Activated CD4-positive, alpha-beta T cell treated with anti-CD3 and anti-CD28 coated beads, Interleukin-10, Interleukin-2, amounts not matched to agents 100 ng/mL and 50 ng/mL, durations not matched to agents 16 hours and 8 hours (primary cell): ENCODE data around the gene SLC16A12.
"Not testable (repeated sequence)": the region's sequence is repeated elsewhere in the genome, so short reads cannot be mapped to it uniquely, and the experiment has no call there.

ENCODE experiments used
- DNase-seq: peaks from one replicate; pipeline ENCODE4 v3.0.0-alpha.2; 2020

SLC16A12 gene

DNA sequence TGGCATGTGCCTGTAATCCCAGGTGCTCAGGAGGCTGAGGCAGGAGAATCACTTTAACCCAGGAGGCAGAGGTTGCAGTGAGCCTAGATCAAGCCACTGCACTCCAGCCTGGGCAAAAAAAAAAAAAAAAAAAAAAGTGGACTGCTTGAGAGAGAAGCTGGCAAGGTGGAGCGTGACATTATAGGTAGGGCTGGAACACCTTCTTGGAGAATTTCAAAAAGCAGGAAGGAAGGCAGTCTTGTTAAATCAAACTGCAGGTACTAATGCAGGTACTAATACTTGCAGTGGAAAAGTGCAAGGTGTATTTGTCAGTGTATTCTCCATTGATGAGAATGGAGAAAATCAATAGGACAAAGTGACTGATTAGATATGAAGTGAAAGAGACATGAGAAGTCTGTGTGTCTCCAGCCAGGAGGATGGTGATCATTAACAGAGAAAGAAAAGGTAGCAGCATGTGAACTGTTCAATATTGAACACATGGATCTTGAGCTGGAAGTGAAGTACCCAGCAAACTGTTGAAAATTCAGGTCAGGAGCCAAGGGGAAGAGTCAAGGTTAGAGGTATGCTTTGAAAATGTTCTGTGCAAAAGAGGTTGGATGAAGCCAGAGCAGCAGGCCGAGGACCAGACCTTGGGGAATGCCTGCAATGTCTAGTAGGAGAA, 12.6 kb upstream of the SLC16A12 start:
- no peak for DNase-seq

DNA sequence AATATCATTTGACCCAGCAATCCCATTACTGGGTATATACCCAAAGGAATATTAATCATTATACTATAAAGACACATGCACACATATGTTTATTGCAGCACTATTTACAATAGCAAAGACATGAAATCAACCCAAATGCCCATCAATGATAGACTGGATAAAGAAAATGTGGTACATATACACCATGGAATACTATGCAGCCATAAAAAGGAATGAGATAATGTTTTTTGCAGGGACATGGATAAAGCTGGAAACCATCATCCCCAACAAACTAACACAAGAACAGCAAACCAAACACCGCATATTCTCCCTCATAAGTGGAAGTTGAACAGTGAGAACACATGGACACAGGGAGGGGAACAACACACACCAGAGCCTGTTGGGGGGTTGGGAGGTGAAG, 11.3 kb upstream of the SLC16A12 start:
- DNase-seq: not testable (repeated sequence)

DNA sequence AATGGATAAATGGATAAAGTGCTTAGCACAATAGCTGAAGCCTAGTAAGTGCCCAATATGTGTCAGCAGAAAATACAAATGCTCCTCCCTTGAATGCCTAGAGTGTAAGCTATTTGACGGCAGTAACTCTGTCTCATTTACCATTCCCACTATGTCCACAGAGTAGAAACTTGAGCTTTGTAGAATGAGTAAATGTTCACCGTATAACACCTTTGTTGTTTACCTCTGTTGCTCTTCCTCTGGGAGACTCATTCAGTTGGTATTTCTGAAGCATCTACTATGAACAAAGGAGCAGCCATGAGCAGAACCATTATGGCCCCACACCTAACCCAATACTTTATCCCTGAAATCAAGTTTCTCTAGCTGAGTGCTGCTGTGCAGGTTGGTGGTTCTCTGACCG, 8.4 kb upstream of the SLC16A12 start:
- DNase-seq: no peak

DNA sequence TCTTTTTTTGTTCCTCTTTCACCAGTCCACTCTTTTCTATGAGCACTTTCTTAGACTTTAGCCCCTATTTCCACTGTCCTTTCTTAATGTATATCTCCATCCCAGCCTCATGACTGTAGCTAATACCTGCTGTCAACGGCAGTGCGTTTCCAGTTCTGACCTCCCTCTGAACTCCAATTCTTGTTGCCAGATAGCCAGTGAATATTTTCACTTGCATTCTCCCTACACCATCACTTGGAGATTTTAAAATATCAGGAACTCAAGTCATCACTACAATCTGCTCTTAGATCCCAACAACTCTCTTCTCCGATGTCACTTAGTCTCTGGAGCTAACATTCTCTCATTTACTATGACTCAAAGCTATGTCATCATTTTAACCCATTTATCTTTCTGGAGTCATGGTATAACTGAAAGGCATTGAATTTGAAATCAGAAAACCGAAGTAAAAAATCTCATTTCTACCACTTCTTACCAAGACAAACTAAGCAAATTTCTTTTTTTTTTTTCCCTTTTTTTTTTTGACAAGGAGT, 5.1 kb upstream of the SLC16A12 start:
- DNase-seq: no peak

DNA sequence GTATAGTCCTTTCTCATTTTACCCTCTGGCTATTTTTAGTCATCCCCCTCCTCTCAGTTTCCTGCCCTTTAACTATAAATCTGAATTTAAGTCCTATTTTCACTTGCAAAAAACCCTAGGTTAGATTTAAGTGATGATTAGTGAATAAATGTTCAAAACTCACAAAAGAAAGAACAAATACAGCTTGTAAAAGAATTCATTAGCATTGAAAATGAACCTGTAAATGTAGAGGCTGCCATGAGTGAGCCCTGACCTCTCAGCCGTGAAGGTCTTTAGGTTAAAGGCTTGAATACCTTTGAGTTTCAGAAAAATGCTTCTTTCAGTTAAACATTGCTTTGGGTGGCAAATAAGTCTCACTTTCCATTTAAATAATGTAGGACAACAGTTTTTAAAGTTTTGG, 2.0 kb upstream of the SLC16A12 start:
- DNase-seq: no peak

DNA sequence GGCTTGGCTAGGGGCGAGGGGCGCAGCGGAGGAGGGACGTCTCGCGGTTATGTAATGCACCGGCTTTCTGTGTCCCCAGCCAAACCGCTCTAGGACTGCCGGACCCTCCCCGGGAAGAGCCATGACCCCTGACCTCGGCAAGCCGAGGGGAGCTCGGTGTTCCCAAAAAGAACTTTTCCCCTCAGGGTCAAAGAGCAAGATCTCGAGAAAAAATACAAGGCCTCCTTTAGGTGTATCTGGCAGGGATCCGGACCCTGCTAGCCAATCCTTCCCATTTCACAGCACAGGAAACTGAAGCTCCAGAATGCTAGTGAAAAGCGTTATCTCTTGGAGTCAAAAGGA, 590 bp upstream of the SLC16A12 start:
- DNase-seq: no peak

DNA sequence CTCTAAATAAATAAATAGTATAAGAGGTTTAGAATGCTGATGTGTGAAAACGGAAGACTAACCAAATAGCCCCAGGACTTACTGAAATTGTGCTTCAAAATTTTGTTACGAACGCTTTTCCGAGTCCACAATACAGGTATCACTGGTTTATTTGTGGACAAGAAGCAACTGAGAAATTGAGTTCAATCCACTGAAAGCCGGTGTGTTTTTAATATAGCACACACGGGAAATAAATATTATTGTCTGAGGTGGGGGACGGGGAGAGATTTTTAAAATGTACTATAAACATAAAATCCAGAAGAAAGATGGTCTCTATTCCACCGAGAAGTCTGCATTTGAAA, 598 bp downstream of the SLC16A12 start:
- DNase-seq: no peak

DNA sequence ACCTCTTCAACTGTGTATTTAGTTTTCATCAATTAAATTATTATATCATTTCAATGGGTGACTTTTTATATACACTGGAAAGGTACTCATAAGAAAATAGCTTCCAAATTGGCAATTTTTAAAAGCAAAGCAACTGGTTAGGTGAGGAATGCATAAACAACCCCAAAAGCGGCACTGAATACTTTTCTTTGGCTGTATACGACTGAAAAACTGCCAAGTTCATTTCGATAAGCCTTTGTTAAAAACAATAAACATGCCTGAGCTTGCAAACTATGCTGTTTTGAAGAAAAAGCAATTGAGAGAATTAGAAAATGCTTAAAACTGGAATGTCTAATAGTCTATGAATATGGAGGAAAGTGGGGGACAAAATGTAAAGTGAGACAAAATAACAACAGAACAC, 2.9 kb downstream of the SLC16A12 start:
- DNase-seq: no peak

DNA sequence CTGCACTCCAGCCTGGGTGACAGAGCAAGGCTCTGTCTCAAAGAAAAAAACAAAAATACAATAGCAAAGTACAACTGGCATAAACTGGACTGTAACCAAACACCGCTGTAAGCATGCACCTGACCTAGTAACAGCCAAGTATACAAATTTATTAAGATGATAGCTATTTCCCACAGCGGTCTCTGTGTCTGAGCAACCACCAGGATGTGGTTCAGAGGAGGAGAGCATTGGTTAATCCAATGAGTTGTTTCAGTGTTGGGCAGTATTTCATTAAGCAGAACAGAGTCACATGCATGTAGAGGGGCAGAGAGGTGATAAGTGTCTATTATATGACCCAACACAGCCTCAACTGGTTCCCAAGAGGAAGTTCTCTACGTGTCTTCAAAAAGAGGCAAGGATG, 4.0 kb downstream of the SLC16A12 start:
- no peak for DNase-seq

DNA sequence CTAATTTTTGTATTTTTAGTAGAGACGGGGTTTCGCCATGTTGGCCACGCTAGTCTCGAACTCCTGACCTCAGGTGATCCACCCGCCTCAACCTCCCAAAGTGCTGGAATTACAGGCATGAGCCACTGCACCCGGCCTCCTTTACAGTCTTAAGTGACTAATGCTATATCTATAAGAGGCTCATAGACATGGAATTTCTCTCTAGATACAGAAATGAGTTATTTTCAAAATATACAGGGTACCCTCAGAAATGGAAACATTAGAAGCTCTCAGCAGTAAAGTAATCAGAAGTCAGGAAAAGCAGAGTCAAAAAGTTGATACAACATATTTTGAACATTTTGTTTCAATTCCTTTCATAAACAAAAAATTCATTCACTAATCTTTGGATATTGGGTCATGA, 5.7 kb downstream of the SLC16A12 start:
- not testable (repeated sequence) for DNase-seq

DNA sequence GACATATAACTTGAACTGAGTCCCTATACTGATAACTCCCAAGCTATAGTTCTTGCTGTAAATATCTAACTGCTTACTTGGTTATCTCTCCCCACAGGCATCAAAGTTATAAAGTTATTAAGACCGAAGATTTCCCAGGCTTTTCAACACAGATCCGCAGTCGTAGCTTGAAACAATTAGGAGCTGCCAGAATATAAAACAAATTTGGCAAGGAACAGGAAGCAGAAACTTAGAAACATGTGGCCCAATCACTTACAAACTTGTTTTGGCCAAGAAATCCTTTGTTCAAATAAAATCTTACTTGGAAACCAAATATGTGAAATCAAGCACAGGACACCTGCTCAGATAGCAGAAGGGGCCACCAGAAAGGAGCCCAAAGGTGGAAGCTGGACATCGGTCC, 9.0 kb downstream of the SLC16A12 start:
- no peak for DNase-seq

DNA sequence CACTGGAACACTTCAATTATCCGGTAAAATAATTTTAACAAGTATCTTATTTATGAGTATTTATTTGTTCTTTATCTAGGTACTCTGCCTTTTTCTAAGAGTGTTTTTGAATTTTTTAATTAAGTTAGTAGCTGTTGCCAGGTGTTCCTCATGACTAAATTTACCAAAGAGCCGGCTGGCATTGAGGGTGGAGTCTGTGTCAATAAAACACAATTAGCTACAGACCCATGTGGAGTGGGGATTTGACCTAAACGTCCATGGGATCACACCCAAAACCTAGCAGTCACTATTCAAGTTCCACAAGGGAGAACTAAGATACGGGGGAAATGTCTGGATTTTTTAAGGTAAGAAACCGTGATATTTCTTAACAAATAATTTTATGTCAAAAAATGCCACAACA, 9.8 kb downstream of the SLC16A12 start:
- no peak for DNase-seq

DNA sequence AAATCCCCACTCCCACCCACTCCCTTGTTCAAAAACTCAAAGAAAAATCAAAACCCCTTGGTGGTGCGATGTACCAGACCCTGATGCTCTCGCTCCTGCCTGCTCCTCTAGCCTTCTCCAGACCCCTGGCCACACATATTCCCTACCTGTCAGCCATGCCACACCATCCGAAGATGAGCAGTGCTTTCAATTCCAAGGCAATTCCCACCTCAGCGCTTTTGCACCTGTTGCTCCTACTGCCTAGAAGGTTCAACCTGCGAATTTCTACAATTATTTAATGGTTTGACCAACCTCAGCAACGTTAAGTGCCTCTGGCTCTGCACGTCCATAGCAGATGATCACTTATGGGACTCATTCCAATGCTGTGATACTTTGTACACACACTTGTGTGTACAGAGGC, 11.1 kb downstream of the SLC16A12 start:
- no peak for DNase-seq

DNA sequence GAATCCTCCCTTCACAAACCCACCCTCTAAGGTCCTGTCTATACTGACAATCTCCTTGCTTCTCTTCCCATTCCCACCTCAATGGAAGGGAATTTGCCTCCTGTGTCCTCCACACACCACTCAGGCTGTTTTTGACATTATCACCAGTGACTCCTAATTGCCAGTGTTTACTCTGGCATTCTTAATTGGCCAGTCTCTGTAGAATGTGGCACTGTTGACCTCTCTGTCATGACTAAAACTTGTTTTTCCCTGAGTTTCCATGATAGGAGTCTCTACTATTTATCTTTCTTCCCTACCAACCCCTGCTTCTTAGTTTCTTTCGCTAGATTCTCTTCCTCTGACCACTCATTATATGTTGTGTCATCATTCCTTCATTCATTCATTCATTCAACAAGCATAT, 12.1 kb downstream of the SLC16A12 start:
- no peak for DNase-seq

DNA sequence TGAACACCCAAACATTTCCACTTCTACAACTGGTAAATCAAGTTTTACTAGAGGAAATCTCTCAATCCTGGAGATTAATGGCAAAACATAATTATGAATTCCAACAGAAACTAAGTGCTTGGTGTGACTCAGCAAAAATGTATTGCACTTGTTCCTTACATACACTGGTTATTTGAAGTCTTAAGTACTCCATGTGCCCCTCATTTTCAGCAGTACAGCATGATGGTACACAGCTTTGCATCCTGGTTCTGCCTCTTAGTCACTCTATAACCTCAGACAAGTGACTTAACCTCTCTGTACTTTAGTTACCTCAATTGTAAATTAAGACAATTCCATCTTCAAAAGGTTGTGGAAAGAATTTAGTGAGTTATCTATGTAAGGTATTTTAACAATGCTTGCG, 12.9 kb downstream of the SLC16A12 start:
- no peak for DNase-seq

DNA sequence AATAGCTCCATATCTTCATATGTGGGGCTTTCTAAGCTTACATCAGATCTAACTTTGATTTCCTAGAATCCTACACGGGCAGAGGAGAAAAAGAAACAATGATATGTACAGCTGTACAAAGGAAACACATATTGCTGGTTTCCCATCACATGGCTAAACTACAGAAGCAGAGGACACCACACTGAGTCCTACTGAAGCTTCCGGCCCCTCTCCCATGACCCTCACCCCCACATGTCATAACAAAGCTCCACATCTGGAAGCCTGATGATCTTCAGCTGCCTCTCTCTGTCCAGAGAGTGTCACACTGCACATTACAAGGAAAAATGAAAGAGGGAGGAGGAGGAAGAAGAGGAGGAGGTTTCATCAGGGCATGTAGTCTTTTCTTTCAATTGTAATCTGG, 14.0 kb downstream of the SLC16A12 start:
- no peak for DNase-seq

DNA sequence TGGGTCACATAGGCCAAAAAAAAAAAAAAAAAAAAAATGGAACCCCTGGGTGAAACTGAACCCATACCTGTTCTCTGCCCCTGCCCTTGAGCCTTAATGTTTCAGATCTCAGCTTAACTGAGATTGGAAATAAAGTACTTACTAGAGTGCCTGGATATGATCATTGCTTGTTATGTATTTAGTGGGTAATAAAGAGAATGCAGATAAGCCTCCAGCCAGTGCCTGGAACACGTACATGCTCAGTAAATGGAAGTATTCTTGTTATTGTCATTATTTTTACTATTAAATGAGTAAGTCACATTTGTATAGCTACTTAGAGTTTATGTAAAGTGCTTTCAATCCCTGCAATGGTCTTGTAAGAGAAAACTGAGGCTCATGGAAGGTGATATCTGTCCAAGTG, 14.7 kb downstream of the SLC16A12 start:
- DNase-seq: no peak

DNA sequence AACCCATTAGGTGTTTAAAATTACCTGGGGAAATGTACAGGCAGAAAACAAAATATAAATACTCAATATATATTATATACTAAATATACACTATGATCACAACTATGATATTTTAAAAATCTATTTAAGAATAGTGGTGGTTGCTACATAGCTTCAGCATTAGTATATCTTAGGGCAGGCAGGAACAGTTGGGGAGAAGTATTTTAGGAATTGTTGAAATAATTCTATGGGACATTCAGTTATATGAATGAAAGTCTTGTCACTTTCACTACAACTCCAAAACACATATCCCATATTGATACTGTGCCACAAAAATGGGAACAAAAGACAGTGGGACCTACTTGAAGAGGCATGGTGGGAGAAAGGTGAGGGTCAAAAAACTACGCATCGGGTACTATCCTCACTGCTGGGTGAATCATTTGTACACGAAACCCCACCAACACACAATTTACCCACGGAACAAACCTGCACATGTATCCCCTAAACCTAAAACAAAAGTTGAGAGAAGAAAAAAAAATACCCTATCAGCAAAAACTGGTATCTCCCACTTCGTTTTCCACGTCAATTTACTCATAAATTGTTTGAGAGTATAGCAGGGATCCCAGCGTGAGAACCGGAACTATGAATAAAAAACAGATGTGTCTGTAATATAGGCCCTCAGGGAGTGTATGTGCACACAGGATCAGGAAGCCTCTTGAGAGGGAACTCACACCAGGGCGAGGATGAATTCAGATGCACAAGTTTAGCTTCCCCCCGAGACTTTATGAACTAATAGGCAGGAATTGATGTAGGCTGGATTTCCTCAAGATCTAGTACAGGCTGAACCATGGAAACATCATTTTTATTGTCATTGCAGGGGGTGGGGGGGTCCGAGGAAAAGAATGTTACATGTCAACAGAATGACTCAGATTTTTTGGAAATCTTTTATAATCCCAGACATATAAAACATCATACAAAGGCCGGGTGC, 16.2 kb downstream of the SLC16A12 start:
- no peak for DNase-seq

DNA sequence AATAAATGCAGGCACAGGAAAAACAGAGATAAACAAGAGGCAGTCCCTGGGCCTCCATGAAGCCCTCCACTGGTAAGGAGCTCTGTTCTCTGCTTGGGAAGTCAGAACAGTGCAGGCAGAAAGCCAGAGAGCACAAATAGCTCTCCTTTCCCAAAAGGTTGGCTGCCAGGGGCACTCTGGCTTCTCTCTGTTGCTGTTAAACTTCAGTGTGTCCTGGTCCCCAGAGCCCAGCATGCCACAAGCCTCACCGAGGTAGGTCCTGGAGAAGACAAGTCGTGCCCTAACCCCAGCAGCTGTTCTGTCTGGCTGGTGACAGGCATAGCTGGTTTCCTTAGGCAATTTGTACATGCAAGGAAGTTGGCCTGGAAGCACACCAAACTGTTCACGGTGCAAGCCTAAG, 17.3 kb downstream of the SLC16A12 start:
- DNase-seq: no peak

DNA sequence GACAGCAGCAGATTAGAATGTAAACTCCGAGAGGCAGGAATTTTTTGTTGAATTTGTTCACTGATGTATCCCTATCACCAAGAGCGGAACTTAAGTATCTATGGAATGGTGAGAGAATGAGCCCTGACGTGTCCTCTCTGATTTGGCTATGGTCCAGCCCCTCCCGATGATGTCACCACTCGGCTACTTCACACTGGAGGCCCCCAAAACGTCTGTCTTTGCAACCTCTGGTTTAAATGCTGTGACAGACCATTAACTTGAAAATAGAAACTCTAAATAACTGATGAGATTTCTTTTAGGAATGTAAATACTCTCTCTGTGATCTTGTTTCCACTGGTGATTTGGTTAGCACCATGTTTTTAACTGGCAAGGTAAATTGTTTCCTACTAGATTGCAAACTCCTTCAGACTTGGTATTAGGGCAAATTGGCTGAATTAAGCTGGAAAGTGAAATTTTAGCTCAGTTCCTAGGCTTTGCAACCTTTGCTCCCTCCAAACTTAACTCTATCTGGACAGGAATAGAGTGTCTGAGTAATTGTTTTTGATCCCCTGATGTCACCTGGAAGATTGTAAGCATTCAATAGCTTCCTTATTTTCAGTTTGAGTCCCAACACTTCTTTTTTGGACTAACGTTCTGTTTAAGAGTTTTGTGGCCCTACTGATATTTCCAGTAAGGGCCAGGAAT, 19.1 kb downstream of the SLC16A12 start:
- DNase-seq: no peak

DNA sequence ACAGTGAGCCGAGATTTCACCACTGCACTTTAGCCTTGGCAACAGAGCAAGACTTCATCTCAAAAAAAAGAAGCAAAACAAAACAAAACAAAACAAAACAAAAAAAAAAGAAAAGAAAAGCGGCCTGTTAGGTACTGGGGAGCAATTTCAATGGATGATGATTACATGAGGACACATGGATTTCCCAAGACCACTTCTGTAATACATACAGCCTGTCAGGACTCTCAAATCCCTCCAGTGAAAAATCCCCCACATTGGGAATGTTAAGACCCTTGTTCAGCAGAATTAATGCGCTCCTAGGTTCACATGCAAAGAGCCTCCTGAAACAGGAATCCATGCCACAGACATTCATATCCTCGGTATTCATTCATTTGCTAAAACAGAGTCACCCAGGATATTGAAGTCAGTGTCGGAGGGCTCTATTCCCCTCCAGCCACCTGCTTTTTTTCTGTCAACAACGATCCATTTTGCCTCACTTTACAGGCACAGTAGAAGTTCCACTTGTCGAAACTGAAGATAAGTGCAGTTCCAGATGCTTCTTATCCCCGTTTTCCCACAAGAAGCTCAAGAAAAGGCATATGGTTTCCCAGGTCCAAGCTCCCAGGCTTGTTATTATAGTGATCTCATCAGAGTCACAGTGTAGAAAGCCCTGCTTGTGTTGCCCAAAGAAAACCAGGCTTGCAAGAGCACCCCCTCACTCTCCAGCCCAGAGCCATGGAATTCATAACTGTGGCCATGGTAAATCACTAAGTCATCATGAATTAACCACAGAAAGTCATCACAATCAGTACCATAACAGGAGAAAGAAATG, 20.2 kb downstream of the SLC16A12 start:
- DNase-seq: no peak

DNA sequence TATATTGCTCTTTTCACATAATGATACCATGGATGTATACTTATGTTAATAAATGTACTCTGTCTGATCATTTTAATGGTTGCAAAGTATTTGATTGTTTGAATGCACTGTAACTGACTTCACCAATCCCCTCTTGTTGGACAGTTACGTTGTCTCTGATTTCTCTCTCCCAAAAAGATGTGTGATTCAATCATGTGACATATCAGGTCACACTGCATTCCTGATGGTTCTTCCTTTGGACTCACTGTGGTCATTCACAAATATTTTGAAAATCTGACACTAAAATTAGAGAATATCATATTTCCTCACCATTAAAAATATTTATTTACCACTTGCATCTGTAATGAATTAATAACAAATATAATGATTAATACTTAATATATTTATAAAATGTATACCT, 22.2 kb downstream of the SLC16A12 start:
- no peak for DNase-seq
